Measurements from ENCODE around the gene GSTM1. TPM values are rescaled to one million over a fixed set of nuclear protein-coding genes. Genes with fewer than 3 reads are reported as not detected.
"Not testable (repeated sequence)": the region's sequence is repeated elsewhere in the genome, so short reads cannot be mapped to it uniquely, and the experiment has no call there.

The GSTM1 gene
- total RNA-seq, 1 donor from 2014 or later = not detected

DNA sequence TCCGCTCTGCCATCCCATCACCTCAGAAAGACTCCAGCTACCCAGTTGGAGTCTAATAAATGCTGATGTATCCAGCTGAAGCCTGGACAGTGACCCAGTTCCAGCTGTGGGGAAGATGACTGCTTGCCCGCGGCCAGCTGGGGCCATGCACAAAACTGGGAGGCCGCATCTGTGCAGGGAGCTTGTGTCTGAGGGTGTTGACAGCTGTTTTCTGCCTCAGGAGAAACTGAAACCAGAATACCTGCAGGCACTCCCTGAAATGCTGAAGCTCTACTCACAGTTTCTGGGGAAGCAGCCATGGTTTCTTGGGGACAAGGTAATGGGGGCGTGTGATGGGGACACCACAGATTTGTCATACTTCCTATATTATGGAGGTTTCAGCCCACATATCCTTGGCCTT is 16.6 kb upstream of the GSTM1 start:
- Histone ChIP-seq H3K4me2 (ENCODE audit: low read length) (no peak overlapping the region), H3K27me3 (ENCODE audit: insufficient read depth, low read length) (no peaks in the 10 kb centered on the region), H3K9ac (ENCODE audit: low read length) (no peak overlapping the region), H3K79me2 (ENCODE audit: insufficient read depth, low read length) (no peaks in the 10 kb centered on the region), H3K4me3 (ENCODE audit: insufficient read depth, low read depth, low read length) (no peak overlapping the region), H3K36me3 (ENCODE audit: insufficient read depth, low read length) (no peaks in the 10 kb centered on the region), H3K9me3 (ENCODE audit: insufficient read depth, low read depth, low read length) (no peaks in the 10 kb centered on the region), H3K27ac (ENCODE audit: low read depth, low read length) (no peak overlapping the region), H3K4me1 (ENCODE audit: insufficient read depth, low read length) (peaks cover 4% of the 10 kb centered on the region), H4K20me1 (ENCODE audit: insufficient read depth, low read length) (no peaks in the 10 kb centered on the region), H2AFZ (ENCODE audit: low read depth, low read length) (no peak overlapping the region)
- H3K27me3 Mint-ChIP-seq (ENCODE audit: low read depth, unreplicated experiment) = peaks cover 15% of the 10 kb centered on the region
- H3K9me3 Mint-ChIP-seq (ENCODE audit: unreplicated experiment) = peaks cover 2% of the 10 kb centered on the region
- no peak for FAIRE-seq
- DNase-seq (ENCODE audit: low read depth) = no peak
- H3K4me1 Mint-ChIP-seq (ENCODE audit: low read depth, unreplicated experiment) = no peaks in the 10 kb centered on the region
- no peak overlapping the region for H3K4me3 Mint-ChIP-seq (ENCODE audit: unreplicated experiment)
- H3K36me3 Mint-ChIP-seq (ENCODE audit: low read depth, unreplicated experiment) = peaks cover 8% of the 10 kb centered on the region
- no peak for TF ChIP-seq EZH2 (IDR thresholded peaks at IDR 0.05; ENCODE audit: insufficient read depth, low read length)
- TF ChIP-seq, protein P1, sequence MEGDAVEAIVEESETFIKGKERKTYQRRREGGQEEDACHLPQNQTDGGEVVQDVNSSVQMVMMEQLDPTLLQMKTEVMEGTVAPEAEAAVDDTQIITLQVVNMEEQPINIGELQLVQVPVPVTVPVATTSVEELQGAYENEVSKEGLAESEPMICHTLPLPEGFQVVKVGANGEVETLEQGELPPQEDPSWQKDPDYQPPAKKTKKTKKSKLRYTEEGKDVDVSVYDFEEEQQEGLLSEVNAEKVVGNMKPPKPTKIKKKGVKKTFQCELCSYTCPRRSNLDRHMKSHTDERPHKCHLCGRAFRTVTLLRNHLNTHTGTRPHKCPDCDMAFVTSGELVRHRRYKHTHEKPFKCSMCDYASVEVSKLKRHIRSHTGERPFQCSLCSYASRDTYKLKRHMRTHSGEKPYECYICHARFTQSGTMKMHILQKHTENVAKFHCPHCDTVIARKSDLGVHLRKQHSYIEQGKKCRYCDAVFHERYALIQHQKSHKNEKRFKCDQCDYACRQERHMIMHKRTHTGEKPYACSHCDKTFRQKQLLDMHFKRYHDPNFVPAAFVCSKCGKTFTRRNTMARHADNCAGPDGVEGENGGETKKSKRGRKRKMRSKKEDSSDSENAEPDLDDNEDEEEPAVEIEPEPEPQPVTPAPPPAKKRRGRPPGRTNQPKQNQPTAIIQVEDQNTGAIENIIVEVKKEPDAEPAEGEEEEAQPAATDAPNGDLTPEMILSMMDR (IDR thresholded peaks at IDR 0.05; ENCODE audit: insufficient read depth, low read depth, low read length) = no peak
- H3K27ac Mint-ChIP-seq (ENCODE audit: unreplicated experiment) = no peak overlapping the region

DNA sequence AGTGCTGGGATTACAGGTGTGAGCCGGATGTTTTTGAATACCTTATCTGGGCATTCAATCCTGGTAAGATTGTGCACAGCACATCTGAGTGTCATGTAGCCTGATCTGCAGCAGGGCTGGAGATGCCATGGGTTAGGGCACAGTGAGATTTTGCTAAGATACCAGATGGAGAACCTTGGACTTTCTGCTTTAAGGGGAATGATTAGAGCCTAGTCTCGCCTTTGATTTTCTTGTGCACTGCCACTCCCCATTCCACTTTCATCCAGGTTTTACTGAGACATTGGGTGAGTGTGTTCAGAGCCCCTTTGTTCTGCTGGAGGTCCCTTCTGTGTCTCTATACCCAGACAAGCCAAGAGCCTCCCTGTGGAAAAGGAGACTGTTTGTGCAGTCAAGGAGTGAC is 13.8 kb upstream of the GSTM1 start:
- H3K4me3 Mint-ChIP-seq (ENCODE audit: unreplicated experiment); H3K27ac Mint-ChIP-seq (ENCODE audit: unreplicated experiment); H3K27me3 ChIP-seq (ENCODE audit: insufficient read depth, low read length); H4K20me1 ChIP-seq (ENCODE audit: insufficient read depth, low read length); H3K4me1 ChIP-seq (ENCODE audit: insufficient read depth, low read length); H3K79me2 ChIP-seq (ENCODE audit: insufficient read depth, low read length); H3K36me3 Mint-ChIP-seq (ENCODE audit: low read depth, unreplicated experiment); H3K4me3 ChIP-seq (ENCODE audit: insufficient read depth, low read depth, low read length); H3K4me1 Mint-ChIP-seq (ENCODE audit: low read depth, unreplicated experiment); FAIRE-seq; H3K27ac ChIP-seq (ENCODE audit: low read depth, low read length); H2AFZ ChIP-seq (ENCODE audit: low read depth, low read length); H3K36me3 ChIP-seq (ENCODE audit: insufficient read depth, low read length); DNase-seq (ENCODE audit: low read depth); H3K9me3 ChIP-seq (ENCODE audit: insufficient read depth, low read depth, low read length); H3K9me3 Mint-ChIP-seq (ENCODE audit: unreplicated experiment); H3K9ac ChIP-seq (ENCODE audit: low read length); H3K4me2 ChIP-seq (ENCODE audit: low read length): not testable (repeated sequence)
- H3K27me3 Mint-ChIP-seq (ENCODE audit: low read depth, unreplicated experiment) = peaks cover 11% of the 10 kb centered on the region

DNA sequence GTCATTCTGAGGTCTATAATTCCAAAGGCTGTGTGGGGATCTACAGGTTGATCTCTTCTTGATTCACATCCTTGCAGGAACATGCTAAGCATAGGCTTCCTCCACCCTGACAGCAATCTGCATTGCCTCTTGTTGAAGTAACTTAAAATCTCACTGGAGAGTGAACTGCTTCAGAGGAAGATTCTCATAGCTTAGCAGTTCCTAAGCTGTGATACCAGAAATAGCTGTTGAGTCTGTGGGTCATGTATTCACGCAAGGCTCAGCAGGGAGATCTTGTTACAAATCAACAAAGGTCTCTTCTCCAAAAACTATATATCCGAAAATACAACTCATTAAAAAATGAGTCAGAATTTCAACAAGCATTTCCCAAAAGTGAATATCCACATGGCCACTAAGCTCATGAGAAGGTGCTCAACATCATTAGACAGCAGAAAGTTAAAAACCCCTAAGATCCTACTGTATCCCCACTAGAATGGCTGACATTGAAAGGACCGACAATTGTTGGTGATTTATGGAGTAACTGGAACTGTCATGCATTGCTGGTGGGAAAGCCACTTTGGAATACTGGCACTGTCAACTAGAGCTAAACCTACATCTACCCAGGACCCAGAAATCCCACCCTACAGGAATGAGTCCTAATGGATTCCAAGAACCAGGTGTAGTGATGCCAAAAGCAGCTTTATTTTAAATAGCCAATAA is 10.8 kb upstream of the GSTM1 start:
- not testable (repeated sequence) for H3K27ac Mint-ChIP-seq (ENCODE audit: unreplicated experiment); H3K36me3 ChIP-seq (ENCODE audit: insufficient read depth, low read length); FAIRE-seq; H3K4me1 Mint-ChIP-seq (ENCODE audit: low read depth, unreplicated experiment); H2AFZ ChIP-seq (ENCODE audit: low read depth, low read length); H3K4me1 ChIP-seq (ENCODE audit: insufficient read depth, low read length); H3K36me3 Mint-ChIP-seq (ENCODE audit: low read depth, unreplicated experiment); H3K79me2 ChIP-seq (ENCODE audit: insufficient read depth, low read length); H3K27me3 Mint-ChIP-seq (ENCODE audit: low read depth, unreplicated experiment); H3K9me3 ChIP-seq (ENCODE audit: insufficient read depth, low read depth, low read length); H3K4me3 ChIP-seq (ENCODE audit: insufficient read depth, low read depth, low read length); H3K4me3 Mint-ChIP-seq (ENCODE audit: unreplicated experiment); H3K9ac ChIP-seq (ENCODE audit: low read length); H4K20me1 ChIP-seq (ENCODE audit: insufficient read depth, low read length); H3K27me3 ChIP-seq (ENCODE audit: insufficient read depth, low read length); H3K9me3 Mint-ChIP-seq (ENCODE audit: unreplicated experiment); H3K4me2 ChIP-seq (ENCODE audit: low read length); H3K27ac ChIP-seq (ENCODE audit: low read depth, low read length); DNase-seq (ENCODE audit: low read depth)

Data from astrocyte (in vitro differentiated cells and primary cell).